GM12874 (cell line): ENCODE measurements around the gene OPN4.

Experiments used
- CTCF ChIP-seq: IDR thresholded peaks from 2 replicates; pipeline ENCODE4 v1.5.1; 2011; ENCODE audit warnings: low read depth, mild to moderate bottlenecking, control low read depth, low read length, moderate library complexity; ENCODE audit not compliant: insufficient read depth

Gene OPN4

GRCh38 chr10:86654411-86655172, at the start of gene OPN4:
TSS of gene OPN4 (plus strand) at chr10:86654547. CDS start at chr10:86654784, 237 bp downstream.
- TF ChIP-seq CTCF: no peak

- no peak for TF ChIP-seq CTCF
These were observed 46.7 kb upstream of the OPN4 start for GRCh38 chr10:86607674-86608073.

- TF ChIP-seq CTCF: no peak
These were observed 44.4 kb upstream of the OPN4 start for GRCh38 chr10:86609920-86610319.

GRCh38 chr10:86611386-86611785, 43.0 kb upstream of the OPN4 start:
- no peak for TF ChIP-seq CTCF

- no peak for TF ChIP-seq CTCF
These were observed 41.3 kb upstream of the OPN4 start for GRCh38 chr10:86613096-86613495.

GRCh38 chr10:86613905-86614304, 40.4 kb upstream of the OPN4 start:
- no peak for TF ChIP-seq CTCF

- TF ChIP-seq CTCF: no peak
These were observed 39.5 kb upstream of the OPN4 start for GRCh38 chr10:86614853-86615252.

GRCh38 chr10:86628311-86628710, 26.0 kb upstream of the OPN4 start:
- TF ChIP-seq CTCF: no peak
